Limb (tissue), 2 donors: ENCODE results near the gene XXYLT1.

ENCODE experiments used
- DNase-seq, 2 donors: peaks; one replicate each; pipeline ENCODE4 v3.0.0-alpha.2; 2016; ENCODE audit errors: extremely low spot score in 2 of 2

Gene XXYLT1

DNA sequence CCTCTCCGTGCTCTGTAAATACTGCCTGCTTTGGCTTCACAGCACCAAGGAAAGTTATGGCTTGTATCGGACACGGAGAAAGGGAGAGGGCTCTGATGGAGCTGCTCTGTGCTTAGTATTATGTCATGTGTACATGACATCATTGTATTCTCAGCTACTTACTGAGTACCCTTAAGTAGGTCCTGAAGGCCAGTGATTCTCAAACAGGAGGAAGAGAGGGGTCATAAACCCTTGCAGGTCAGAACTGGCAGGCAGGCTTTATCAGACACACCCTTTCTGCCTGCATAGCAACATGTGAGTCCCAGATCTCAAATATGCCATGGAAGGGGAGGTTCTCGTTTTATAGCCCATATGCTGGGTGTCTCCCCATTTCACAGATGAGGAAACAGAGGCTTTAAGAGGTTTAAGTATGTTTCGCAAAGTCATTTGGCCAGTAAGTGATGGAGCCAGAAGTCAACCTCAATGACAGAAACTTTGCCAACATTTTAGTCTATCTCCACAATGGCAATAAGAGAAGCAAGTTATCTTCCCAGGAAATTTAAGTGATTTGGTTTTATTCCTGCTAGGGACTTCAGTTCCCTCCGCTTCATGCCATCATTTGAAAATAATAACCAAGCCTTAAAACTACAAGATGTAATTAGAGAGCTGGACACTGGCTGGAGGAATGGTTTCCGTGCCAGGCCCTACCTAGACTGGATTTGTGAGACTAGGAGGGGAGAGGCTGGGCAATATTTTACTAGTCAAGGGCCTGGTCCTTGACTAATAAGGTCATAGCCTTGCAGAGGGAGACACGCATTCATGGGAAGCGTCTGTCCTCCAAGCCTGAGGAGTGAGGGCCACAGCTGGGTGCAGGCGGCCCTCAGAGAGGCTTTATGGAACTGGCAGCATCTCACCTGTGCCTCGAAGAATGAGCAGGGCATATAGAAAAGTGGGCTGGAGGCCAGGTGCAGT, 133.0 kb downstream of the XXYLT1 start:
- no peak for DNase-seq

DNA sequence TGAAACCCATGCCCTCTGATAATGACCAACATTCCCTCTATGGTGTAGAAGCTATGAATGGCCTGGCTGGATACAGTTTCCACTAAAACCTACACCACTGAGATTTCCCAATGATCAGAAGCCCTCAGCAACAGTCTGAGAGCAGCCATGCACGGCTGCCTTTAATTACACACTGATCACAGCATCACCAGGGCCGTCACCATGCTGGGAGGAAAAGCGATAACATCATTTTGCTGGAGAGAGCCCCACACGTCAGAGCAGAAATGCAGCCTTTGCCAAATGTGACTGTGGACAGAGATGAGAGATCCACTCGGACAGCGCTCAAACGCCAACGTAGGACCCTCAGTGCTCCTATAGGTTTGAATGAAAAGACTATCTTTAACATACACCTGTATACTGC, 135.0 kb downstream of the XXYLT1 start:
- no peak for DNase-seq

GRCh38 chr3:195134431-195134830, 136.5 kb downstream of the XXYLT1 start:
- no peak for DNase-seq

- DNase-seq, result no peak
These were observed 137.5 kb downstream of the XXYLT1 start for GRCh38 chr3:195133462-195133861.

DNA sequence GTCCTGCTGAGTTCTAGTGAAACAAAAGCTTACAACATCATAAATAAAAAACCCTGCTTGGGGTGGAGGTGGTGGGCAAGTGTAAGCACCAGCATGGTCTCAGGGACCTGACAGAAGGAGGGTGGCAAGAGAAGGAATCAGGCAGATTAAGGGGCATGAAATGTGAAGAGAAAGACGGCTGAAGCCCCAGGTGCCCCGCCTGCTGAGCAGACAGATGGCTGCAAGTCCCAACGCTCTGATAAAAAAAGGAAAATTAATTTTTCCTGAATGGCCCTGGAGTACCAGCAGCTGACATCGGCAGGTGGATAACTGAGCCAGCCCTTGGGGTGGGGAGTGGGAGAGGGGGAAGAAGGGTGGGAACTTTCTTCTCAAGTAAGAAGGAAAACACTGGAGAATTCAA, 137.9 kb downstream of the XXYLT1 start:
- no peak for DNase-seq

- DNase-seq, result no peak
These were observed 139.8 kb downstream of the XXYLT1 start for GRCh38 chr3:195131176-195131575.

DNA sequence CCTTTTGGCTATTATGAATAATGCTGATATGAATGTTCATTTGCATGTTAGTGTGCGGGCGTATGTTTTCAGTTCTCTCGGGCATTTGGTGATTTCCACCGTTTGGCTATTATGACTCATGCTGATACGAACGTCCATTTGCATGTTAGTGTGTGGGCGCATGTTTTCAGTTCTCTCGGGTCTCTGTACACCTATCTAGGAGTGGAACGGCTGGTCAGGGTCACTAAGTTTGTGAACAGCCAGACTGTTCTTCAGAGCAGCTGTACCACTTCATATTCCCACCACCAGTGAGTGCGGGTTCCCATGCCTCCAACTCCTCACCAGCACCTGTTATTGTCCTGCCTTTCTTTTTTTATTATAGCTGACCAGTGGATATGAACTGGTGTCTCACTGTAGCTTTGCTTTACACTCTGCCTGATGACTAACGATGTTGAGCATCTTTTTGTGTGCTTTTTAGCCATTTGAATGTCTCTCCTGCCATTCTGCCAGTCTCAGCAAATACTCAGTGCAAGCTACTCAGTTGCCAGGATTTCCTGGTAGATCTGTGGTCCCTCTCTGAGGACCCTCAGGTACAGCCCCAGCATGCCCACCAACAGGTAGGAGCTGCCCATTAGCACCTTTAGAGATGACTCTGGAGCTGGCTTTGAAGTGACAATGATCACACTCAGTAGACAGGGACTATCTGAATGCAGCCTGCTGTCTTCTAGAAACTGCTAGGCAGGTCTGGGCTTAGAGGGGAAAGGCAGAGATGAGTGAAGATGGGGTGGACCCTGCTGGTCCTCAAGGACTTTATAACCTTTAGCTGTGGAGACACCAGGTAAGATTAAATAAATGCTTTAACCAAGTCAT, 141.1 kb downstream of the XXYLT1 start:
- no peak for DNase-seq

DNA sequence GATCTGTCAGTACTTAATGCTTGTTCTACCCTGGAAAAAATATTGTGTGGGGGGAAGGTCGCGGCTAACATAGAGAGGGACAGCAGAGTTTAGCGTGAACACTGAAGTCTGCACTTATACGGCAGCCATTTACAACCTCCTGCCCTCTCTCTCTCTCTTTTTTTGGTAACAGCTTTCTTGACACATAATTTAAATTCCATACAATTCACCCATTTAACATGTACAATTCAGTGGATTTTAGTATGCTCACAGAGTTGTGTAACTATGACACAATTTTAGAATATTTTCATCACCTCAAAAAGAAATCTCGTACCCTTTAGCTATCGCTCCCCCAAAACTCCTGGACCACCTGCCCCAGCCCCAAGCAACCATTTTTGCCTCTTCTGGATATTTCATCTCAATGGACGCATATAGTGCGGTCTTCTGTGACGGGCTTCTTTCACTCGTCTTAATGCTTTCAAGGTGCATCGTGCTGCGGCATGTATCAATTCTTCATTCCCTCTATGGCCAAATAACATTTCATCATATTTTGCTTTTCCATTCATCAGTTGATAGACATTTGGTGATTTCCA, 141.8 kb downstream of the XXYLT1 start:
- no peak for DNase-seq

DNA sequence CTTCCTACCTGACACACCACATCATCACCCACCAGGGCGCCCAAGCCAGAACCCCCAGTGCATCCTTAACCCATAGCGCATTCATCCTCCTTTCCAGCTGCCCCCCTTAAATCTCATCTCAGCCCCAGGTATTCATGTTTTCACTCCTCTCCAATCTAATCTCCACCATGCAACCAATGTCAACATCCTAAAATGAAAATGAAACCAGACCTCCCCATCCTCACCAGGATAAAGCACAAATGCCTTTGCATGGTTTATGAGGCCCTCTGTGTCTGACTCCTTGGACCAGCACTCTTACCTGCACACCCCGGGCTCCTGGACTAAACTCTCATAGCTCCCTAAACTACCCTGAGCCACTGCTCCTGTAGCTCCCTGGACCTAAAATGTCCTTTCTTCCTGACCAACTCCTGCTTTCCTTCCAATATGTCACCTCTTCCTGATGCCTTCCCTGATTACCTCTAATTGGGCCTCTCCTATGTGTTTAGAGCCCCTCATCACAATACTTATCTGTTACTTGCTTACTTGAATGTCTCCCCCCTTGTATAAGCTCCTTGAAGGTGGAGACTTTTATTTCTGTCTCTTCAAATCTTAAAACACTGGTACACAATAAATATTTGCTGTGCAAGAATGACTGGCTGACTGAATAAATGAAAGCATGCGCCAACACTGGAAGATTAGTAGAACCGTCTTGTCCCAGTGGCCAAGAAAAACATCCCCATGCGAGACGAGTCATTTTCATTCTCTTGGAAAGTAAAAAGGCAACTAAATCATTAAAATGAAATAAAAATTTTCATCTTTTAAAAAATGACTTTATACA, 142.5 kb downstream of the XXYLT1 start:
- no peak for DNase-seq

- no peak for DNase-seq
These were observed 144.8 kb downstream of the XXYLT1 start for GRCh38 chr3:195126056-195126605.

GRCh38 chr3:195125646-195126045, 145.3 kb downstream of the XXYLT1 start:
- DNase-seq, result no peak

- no peak for DNase-seq
These were observed 146.5 kb downstream of the XXYLT1 start for GRCh38 chr3:195124378-195124992.

- no peak for DNase-seq
These were observed 147.7 kb downstream of the XXYLT1 start for GRCh38 chr3:195123281-195123691.

- no peak for DNase-seq
These were observed 148.7 kb downstream of the XXYLT1 start for GRCh38 chr3:195122261-195122660.

DNA sequence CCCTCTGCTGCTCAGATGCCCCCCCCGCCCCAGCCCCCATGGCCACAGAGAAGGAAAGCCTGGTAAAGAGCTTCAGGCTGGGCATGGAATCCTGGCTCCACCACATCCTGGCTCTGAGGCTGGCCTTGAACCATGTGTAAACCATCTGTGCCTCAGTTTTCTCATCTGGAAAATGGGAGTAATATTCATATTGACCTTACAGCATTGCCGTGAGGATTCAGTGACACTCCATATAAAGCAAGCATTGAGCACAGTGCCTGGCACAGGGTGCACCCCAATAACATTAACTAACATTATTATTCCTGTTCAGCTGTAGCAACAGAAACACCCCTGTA, 150.7 kb downstream of the XXYLT1 start:
- DNase-seq, result no peak

- DNase-seq, result no peak
These were observed 151.3 kb downstream of the XXYLT1 start for GRCh38 chr3:195119461-195120266.

- no peak for DNase-seq
These were observed 152.3 kb downstream of the XXYLT1 start for GRCh38 chr3:195118671-195119070.

DNA sequence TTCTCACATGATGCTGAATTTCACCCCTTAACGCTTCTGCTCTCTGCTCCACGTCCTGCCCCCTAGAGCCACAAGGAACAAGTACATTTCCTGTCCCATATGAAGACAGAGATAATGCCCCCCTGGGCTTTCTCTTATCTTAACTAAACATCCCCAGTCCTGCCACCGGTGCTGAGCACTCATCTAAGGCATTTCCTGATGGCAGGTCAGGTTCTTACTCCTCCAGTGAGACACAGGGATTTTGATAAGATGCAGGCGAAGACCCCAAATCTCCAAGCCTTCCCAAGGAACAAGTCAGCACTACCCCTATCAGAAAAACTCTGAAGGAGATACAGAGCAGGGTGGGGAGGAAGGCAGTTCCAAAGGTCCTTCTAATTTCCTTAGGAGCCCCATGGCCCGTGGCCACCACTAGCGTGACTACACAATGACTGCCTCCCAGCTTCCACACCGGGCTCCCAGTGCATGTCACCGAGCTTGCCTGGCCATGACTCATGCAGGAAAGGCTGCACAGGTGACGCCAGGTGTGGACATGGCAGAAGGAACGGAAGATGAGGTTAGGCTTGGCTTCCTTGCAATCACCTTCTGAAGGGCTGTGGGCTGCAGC, 152.9 kb downstream of the XXYLT1 start:
- DNase-seq, result no peak
